GM12878 (cell line): ENCODE results near the gene PADI2. TPM values are rescaled to one million over a fixed set of nuclear protein-coding genes. Genes with fewer than 3 reads are reported as not detected.

Experiments used
- ATAC-seq: fragments of 200-7000 bp; cut with Tn5 transposase; 3 replicates; pipeline ENCODE4 v1.9.1; 2020; ENCODE audit warnings: mild to moderate bottlenecking, moderate library complexity
- BruUV-seq: library from RNA; stranded (reverse); fragments of 400-500 nt; replicated peaks from 2 replicates; lab custom pipeline; 2021; lab: Mats Ljungman, UMichigan
- CTCF ChIA-PET: fragments of 300-600 bp; sonication (Branson Sonifier 250); formaldehyde crosslinking; extraction: SDS; loops from one replicate; lab custom pipeline; 2021; ENCODE audit warnings: inconsistent platforms; lab: Yijun Ruan, JAX
- POLR2A ChIA-PET: fragments of 350-600 bp; formaldehyde crosslinking; extraction: SDS; loops from one replicate; lab custom pipeline; 2021; ENCODE audit warnings: inconsistent platforms; lab: Charles Lee
- RAD21 ChIA-PET: fragments of 300-600 bp; sonication (Branson Sonifier 250); formaldehyde crosslinking; loops from one replicate; lab custom pipeline; 2023; ENCODE audit warnings: antibody characterized with exemption; ENCODE audit not compliant: unreplicated experiment; lab: Charles Lee
- SMC1A ChIA-PET: fragments of 300-600 bp; sonication (Branson Sonifier 250); formaldehyde crosslinking; loops from one replicate; lab custom pipeline; 2023; ENCODE audit not compliant: unreplicated experiment, uncharacterized antibody; lab: Charles Lee
- DNase-seq: peaks from one replicate; pipeline ENCODE4 v3.0.0-alpha.2; 2011; ENCODE audit warnings: low read depth, low spot score
- FAIRE-seq: peaks from 3 replicates; lab custom pipeline; 2011; peaks lifted over from hg19 to GRCh38; lab: Jason Lieb, UNC
- H2AFZ ChIP-seq: 2 replicates; pipeline ENCODE4 v1.6.0; 2011; ENCODE audit warnings: low read depth, low read length, control low read depth; ENCODE audit not compliant: control insufficient read depth
- H3K27ac ChIP-seq: 2 replicates; pipeline ENCODE4 v1.5.1; 2011; ENCODE audit warnings: control low read depth; ENCODE audit not compliant: control insufficient read depth, insufficient read depth
- H3K27me3 ChIP-seq, 2 experiments: replicated peaks in 1 of 2; 2 replicates each; pipeline versions ENCODE4 v1.6.0 to v1.6.1; 2011; ENCODE audit warnings: low read length in 1 of 2; ENCODE audit not compliant: control insufficient read depth in 2 of 2, insufficient read depth in 2 of 2
- H3K36me3 ChIP-seq, 2 experiments: 2 replicates each; pipeline ENCODE4 v1.5.1; 2011; ENCODE audit warnings: low read length in 1 of 2; ENCODE audit not compliant: control insufficient read depth in 2 of 2, insufficient read depth in 2 of 2
- H3K4me1 ChIP-seq: 2 replicates; pipeline ENCODE4 v1.6.1; 2011; ENCODE audit warnings: mild to moderate bottlenecking, low read length, moderate library complexity, mixed read lengths; ENCODE audit not compliant: control insufficient read depth, insufficient read depth
- H3K4me2 ChIP-seq: 2 replicates; pipeline ENCODE4 v1.6.0; 2011; ENCODE audit warnings: control low read depth; ENCODE audit not compliant: control insufficient read depth, insufficient read depth
- H3K4me3 ChIP-seq: fragments of 200-600 bp; sonication (generic); 2 replicates; pipeline ENCODE4 v1.5.1; 2016
- H3K79me2 ChIP-seq: 2 replicates; pipeline ENCODE4 v1.6.0; 2011; ENCODE audit warnings: low read length; ENCODE audit not compliant: control insufficient read depth, insufficient read depth
- H3K9ac ChIP-seq: 2 replicates; pipeline ENCODE4 v1.8.0; 2011; ENCODE audit warnings: low read length, control low read depth, mixed read lengths; ENCODE audit not compliant: control insufficient read depth, insufficient read depth
- H3K9me3 ChIP-seq: replicated peaks from 3 replicates; pipeline ENCODE4 v1.5.1; 2011; ENCODE audit warnings: mild to moderate bottlenecking, low read length; ENCODE audit not compliant: control insufficient read depth, insufficient read depth
- H4K20me1 ChIP-seq: 2 replicates; pipeline ENCODE4 v1.6.0; 2011; ENCODE audit not compliant: control insufficient read depth, insufficient read depth
- BHLHE40 ChIP-seq, 2 experiments: fragments of 450-650 bp in 1 of 2; IDR thresholded peaks; 2 replicates each; pipeline ENCODE4 v1.6.1; 2011 to 2017; ENCODE audit warnings: low read depth in 2 of 2, borderline replicate concordance in 1 of 2, improper control_type of control experiment in 1 of 2, low read length in 1 of 2, mild to moderate bottlenecking in 1 of 2
- EED ChIP-seq: sonication (generic); IDR thresholded peaks from 2 replicates; pipeline ENCODE4 v1.6.1; 2016; ENCODE audit warnings: antibody characterized with exemption, low read depth
- HDGF ChIP-seq: fragments of 450-650 bp; IDR thresholded peaks from 2 replicates; pipeline ENCODE4 v1.6.1; 2016; ENCODE audit warnings: antibody characterized with exemption
- IKZF2 ChIP-seq, 2 experiments: fragments of 450-650 bp; IDR thresholded peaks; 2 replicates each; pipeline ENCODE4 v1.6.1; 2017; ENCODE audit warnings: mild to moderate bottlenecking in 2 of 2, moderate library complexity in 2 of 2
- NFYB ChIP-seq: IDR thresholded peaks from 2 replicates; pipeline ENCODE4 v1.6.1; 2011; ENCODE audit warnings: low read depth, mild to moderate bottlenecking, low read length, improper control_type of control experiment, moderate library complexity; ENCODE audit not compliant: insufficient read depth
- NR2C1 ChIP-seq: fragments of 450-650 bp; IDR thresholded peaks from 2 replicates; pipeline ENCODE4 v1.6.1; 2017; ENCODE audit warnings: antibody characterized with exemption, mild to moderate bottlenecking, moderate library complexity
- RFX5 ChIP-seq: IDR thresholded peaks from 2 replicates; pipeline ENCODE4 v1.6.1; 2011; ENCODE audit warnings: low read depth, low read length, improper control_type of control experiment
- RUNX3 ChIP-seq: IDR thresholded peaks from 2 replicates; pipeline ENCODE4 v1.6.1; 2012; ENCODE audit warnings: low read length, inconsistent platforms
- TCF7 ChIP-seq: IDR thresholded peaks from 2 replicates; pipeline ENCODE4 v1.6.1; 2014; ENCODE audit warnings: antibody characterized with exemption, borderline replicate concordance
- YY1 ChIP-seq: IDR thresholded peaks from 2 replicates; pipeline ENCODE4 v1.6.1; 2011; ENCODE audit warnings: low read depth, mild to moderate bottlenecking, low read length
- ZNF217 ChIP-seq: fragments of 450-650 bp; IDR thresholded peaks from 2 replicates; pipeline ENCODE4 v1.6.1; 2017; ENCODE audit warnings: antibody characterized with exemption, mild to moderate bottlenecking
- WGBS: methylation state at CpG from one replicate; pipeline ENCODE4 v1.1.6; 2016; ENCODE audit warnings: low lambda C conversion rate; ENCODE audit not compliant: insufficient replicate concordance, insufficient coverage; ENCODE audit errors: missing lambda C conversion rate; 5-methylcytosine and 5-hydroxymethylcytosine counted together
- in situ Hi-C: fragments of 300-500 bp; cut with MboI; formaldehyde crosslinking; loops from 9 replicates; pipeline ENCODE4 v1.14.3; 2018; ENCODE audit warnings: mixed read lengths
- intact Hi-C: fragments of 100-400 bp; cut with micrococcal nuclease; formaldehyde crosslinking; loops from one replicate; pipeline ENCODE4 v1.14.2; 2022; ENCODE audit not compliant: unreplicated experiment
- polyA plus RNA-seq, 11 experiments: library from polyadenylated mRNA; depleted of rRNA in 4 of 11; unstranded in 6 of 11; stranded (reverse) in 5 of 11; fragments of >200 nt; fragmentation: Nextera tagmentation in 4 of 11; fragmentation: Illumina TruSeq in 1 of 11; extraction: Ambion mirVana in 4 of 11; extraction: Trizol in 1 of 11; gene quantifications; 1 replicate in 1 of 11; 2 replicates in 10 of 11; pipeline versions ENCODE4 v1.2.1 to v1.2.3, GENCODE V29; 2011 to 2016; ENCODE audit warnings: inconsistent platforms in 2 of 11, missing spikeins in 2 of 11, low read depth in 1 of 11
- total RNA-seq, 4 experiments: library from RNA; depleted of rRNA in 3 of 4; stranded (reverse); fragments of >200 nt in 3 of 4; fragmentation: Illumina TruSeq in 1 of 4; extraction: Trizol in 1 of 4; gene quantifications; 2 replicates each; pipeline versions ENCODE4 v1.2.1 to v1.2.3, GENCODE V29; 2013 to 2021
- TF ChIP-seq, protein P1 (sequence below): fragments of 450-650 bp; IDR thresholded peaks from 2 replicates; pipeline ENCODE4 v1.6.1; 2016; ENCODE audit warnings: mild to moderate bottlenecking
- TF ChIP-seq, protein P2 (sequence below): fragments of 450-650 bp; IDR thresholded peaks from 2 replicates; pipeline ENCODE4 v1.6.1; 2017; ENCODE audit warnings: mild to moderate bottlenecking, moderate library complexity
- TF ChIP-seq, protein P3 (sequence below): IDR thresholded peaks from 2 replicates; pipeline ENCODE4 v1.6.1; 2012; ENCODE audit warnings: low read depth, low read length, improper control_type of control experiment
- TF ChIP-seq, protein P4 (sequence below): fragments of 450-650 bp; IDR thresholded peaks from 2 replicates; pipeline ENCODE4 v1.6.1; 2016; ENCODE audit warnings: mild to moderate bottlenecking

The PADI2 gene
- total and polyA plus RNA-seq, 10 of the 15 experiments (the other 5 are each of a cell fraction or from before 2014, with no cell fraction given), result 0.05 to 3.0 (median 0.10) TPM; not detected in 1

DNA sequence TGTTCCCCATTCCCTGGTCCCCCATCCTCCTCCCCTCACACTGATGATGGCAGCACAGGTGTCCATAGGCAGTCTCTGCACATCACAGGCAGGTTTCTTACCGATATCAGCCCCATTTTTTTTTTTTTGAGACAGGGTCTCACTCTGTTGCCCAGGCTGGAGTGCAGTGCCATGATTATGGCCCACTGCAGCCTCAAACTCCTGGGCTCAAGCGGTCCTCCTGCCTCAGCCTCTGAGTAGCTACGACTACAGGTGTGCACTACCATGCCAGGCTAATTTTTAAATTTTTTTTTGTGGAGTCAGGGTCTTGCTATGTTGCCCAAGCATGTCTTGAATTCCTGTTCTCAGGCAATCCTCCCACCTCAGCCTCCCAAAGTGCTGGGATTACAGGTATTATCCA is 36.5 kb downstream of the PADI2 start (continued):
- TF ChIP-seq, protein P1, sequence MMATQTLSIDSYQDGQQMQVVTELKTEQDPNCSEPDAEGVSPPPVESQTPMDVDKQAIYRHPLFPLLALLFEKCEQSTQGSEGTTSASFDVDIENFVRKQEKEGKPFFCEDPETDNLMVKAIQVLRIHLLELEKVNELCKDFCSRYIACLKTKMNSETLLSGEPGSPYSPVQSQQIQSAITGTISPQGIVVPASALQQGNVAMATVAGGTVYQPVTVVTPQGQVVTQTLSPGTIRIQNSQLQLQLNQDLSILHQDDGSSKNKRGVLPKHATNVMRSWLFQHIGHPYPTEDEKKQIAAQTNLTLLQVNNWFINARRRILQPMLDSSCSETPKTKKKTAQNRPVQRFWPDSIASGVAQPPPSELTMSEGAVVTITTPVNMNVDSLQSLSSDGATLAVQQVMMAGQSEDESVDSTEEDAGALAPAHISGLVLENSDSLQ, result no peak
- TF ChIP-seq EED, result no peak
- TF ChIP-seq ZNF217, result no peak
- TF ChIP-seq HDGF, result no peak

DNA sequence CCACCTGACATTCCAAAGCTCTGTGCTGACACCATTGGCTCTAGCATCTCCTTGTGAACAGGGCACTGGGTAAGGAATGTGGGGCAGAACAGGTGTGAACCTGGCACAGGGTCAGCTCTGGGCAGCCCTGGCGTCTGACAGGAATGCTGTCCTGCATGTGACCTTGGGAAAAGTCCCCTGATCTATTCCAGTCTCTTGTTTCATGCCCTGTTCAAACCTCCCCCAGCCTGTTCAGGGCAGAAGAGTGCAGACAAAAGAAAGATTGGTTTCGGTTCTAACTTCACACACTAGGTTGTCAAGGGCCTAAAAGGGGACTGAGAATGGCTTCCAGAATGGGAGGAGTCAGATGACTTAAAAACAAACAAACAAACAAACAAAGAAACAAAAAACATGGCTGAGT is 37.8 kb downstream of the PADI2 start:
- Histone ChIP-seq H2AFZ (peak overlapping the region; percentile 28; the same call in 1 of the 2 replicates), H3K4me2 (peak overlapping the region; percentile 30; the same call in 1 of the 2 replicates), H3K27me3 (0 out of 4 replicates have a peak, but pooled peaks cover 0 to 1% of the 10 kb centered on the region in 2 experiments), H3K27ac (peak overlapping the region; percentile 59), H3K4me3 (no peak overlapping the region), H4K20me1 (no peaks in the 10 kb centered on the region), H3K36me3 (no peaks in the 10 kb centered on the region), H3K4me1 (peaks cover 14% of the 10 kb centered on the region), H3K9ac (no peak overlapping the region), H3K79me2 (no peaks in the 10 kb centered on the region), H3K9me3 (no peaks in the 10 kb centered on the region; the same call in 2 of the 3 replicates)
- SMC1A ChIA-PET, result interaction anchor here (1.2 to 1.7 kb wide), 2 partner anchors 18 to 19 kb away, joined by 6 to 7 read pairs; no protein-coding TSS in a partner anchor
- 13% methylated on average over 2 of the region's 2 CpGs for WGBS
- CTCF ChIA-PET, result interaction anchor here (1.0 to 1.2 kb wide), 3 partner anchors 14 to 39 kb away, joined by 3 to 4 read pairs (median 4); no protein-coding TSS in a partner anchor
- FAIRE-seq, result no peak
- DNase-seq, result no peak
- RAD21 ChIA-PET, result interaction anchor here (2.0 kb wide), 1 partner anchor 38 kb away, joined by 8 read pairs; the partner anchor contains the start of gene PADI2
- no TSS peak for BruUV-seq
- POLR2A ChIA-PET, result interaction anchor here (0.8 to 1.6 kb wide), 5 partner anchors 13 to 39 kb away, joined by 3 to 12 read pairs (median 3); no protein-coding TSS in a partner anchor
- intact Hi-C loops (no loop called here), in situ Hi-C loops (no loop called here)
- peak; percentile 83 for ATAC-seq
- TF ChIP-seq TCF7, result no peak
- TF ChIP-seq IKZF2 (IDR thresholded peaks at IDR 0.05), result peak; percentile 53 to 60; a peak in 3 of 4 replicates
- no peak for TF ChIP-seq NFYB
- TF ChIP-seq RUNX3, result no peak
- TF ChIP-seq, protein P2, sequence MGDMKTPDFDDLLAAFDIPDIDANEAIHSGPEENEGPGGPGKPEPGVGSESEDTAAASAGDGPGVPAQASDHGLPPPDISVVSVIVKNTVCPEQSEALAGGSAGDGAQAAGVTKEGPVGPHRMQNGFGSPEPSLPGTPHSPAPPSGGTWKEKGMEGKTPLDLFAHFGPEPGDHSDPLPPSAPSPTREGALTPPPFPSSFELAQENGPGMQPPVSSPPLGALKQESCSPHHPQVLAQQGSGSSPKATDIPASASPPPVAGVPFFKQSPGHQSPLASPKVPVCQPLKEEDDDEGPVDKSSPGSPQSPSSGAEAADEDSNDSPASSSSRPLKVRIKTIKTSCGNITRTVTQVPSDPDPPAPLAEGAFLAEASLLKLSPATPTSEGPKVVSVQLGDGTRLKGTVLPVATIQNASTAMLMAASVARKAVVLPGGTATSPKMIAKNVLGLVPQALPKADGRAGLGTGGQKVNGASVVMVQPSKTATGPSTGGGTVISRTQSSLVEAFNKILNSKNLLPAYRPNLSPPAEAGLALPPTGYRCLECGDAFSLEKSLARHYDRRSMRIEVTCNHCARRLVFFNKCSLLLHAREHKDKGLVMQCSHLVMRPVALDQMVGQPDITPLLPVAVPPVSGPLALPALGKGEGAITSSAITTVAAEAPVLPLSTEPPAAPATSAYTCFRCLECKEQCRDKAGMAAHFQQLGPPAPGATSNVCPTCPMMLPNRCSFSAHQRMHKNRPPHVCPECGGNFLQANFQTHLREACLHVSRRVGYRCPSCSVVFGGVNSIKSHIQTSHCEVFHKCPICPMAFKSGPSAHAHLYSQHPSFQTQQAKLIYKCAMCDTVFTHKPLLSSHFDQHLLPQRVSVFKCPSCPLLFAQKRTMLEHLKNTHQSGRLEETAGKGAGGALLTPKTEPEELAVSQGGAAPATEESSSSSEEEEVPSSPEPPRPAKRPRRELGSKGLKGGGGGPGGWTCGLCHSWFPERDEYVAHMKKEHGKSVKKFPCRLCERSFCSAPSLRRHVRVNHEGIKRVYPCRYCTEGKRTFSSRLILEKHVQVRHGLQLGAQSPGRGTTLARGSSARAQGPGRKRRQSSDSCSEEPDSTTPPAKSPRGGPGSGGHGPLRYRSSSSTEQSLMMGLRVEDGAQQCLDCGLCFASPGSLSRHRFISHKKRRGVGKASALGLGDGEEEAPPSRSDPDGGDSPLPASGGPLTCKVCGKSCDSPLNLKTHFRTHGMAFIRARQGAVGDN, result peak; percentile 51; the same call in 1 of the 2 replicates
- TF ChIP-seq, protein P3, sequence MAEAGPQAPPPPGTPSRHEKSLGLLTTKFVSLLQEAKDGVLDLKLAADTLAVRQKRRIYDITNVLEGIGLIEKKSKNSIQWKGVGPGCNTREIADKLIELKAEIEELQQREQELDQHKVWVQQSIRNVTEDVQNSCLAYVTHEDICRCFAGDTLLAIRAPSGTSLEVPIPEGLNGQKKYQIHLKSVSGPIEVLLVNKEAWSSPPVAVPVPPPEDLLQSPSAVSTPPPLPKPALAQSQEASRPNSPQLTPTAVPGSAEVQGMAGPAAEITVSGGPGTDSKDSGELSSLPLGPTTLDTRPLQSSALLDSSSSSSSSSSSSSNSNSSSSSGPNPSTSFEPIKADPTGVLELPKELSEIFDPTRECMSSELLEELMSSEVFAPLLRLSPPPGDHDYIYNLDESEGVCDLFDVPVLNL, result no peak
- TF ChIP-seq BHLHE40 (IDR thresholded peaks at IDR 0.05; ENCODE audit: borderline replicate concordance in 1 of 2, low read depth in 2 of 2, low read length in 1 of 2), result peak in 1 of 2 experiments; percentile 49; a peak in 1 of 4 replicates
- TF ChIP-seq, protein P4, sequence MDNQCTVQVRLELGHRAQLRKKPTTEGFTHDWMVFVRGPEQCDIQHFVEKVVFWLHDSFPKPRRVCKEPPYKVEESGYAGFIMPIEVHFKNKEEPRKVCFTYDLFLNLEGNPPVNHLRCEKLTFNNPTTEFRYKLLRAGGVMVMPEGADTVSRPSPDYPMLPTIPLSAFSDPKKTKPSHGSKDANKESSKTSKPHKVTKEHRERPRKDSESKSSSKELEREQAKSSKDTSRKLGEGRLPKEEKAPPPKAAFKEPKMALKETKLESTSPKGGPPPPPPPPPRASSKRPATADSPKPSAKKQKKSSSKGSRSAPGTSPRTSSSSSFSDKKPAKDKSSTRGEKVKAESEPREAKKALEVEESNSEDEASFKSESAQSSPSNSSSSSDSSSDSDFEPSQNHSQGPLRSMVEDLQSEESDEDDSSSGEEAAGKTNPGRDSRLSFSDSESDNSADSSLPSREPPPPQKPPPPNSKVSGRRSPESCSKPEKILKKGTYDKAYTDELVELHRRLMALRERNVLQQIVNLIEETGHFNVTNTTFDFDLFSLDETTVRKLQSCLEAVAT, result 0 out of 2 replicates have a peak, but pooled peaks have one; percentile 18
- TF ChIP-seq RFX5, result no peak
- TF ChIP-seq NR2C1, result no peak
- TF ChIP-seq YY1, result peak; percentile 37
